ENCODE data around the gene TIMP2.

The TIMP2 gene

DNA sequence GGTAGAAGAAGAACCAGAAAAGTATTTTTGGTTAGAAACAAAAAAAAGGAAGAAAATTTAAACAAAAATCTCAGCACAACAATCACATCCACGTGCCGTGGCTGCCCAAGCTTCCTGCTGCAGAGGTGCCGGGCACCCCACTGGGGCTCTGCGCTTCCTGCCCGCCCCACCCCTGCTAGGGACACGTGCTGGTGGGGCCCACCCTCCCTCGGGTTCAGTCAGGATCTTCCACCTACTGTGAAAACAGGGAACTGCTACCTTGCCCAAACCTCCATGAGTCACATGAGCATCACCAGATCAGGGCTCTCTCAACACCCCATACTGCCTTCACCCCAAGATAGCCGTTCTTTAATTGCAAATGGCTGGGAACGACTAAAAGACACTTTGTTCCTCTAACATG, 118.7 kb downstream of the TIMP2 start:
- no peak for TF ChIP-seq GATA2 (IDR thresholded peaks at IDR 0.05; ENCODE audit: low read depth, low read length)
- no peak for TF ChIP-seq GATA3 (IDR thresholded peaks at IDR 0.05; ENCODE audit: low read depth, low read length)

DNA sequence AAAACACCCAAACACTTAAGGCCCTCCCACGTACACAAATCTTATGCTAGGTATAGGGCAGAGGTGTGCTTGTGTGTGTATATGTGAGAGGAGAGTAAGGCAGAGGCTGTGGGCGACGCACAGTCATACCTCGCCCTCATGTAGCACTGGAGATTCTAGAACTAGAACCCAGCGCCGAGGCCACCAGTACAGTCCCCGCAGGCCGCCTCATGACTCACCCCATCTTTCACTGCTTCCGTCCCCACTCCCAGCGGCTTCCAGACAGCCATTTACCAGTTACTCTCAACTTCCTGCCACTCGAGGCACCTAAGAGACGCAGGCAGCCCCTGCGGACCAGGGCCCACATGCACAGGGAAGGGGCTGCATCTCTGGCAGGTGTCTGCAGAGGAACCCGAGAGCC, 119.9 kb downstream of the TIMP2 start:
- TF ChIP-seq GATA2 (IDR thresholded peaks at IDR 0.05; ENCODE audit: low read depth, low read length), result no peak
- no peak for TF ChIP-seq GATA3 (IDR thresholded peaks at IDR 0.05; ENCODE audit: low read depth, low read length)

DNA sequence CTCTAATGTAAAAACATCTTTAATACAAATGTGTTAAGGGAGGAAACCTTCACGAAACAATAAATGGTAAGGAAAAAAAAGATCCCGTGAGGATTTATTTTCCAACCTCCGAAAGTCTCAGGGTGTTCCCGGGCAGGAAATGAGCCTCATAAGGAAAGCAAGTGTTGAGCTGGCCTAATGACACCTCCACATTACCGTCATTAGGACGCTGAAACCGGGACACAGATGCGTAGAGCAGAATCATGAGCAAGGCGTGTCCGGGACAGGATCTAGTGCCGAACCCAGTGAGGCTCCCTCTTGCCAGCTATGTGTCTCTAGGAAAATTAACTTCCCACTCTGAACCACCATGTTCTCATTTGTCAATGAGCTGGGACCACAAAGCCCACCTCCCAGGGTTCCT, 120.4 kb downstream of the TIMP2 start:
- TF ChIP-seq GATA2 (IDR thresholded peaks at IDR 0.05; ENCODE audit: low read depth, low read length) (no peak), GATA3 (IDR thresholded peaks at IDR 0.05; ENCODE audit: low read depth, low read length) (no peak)

DNA sequence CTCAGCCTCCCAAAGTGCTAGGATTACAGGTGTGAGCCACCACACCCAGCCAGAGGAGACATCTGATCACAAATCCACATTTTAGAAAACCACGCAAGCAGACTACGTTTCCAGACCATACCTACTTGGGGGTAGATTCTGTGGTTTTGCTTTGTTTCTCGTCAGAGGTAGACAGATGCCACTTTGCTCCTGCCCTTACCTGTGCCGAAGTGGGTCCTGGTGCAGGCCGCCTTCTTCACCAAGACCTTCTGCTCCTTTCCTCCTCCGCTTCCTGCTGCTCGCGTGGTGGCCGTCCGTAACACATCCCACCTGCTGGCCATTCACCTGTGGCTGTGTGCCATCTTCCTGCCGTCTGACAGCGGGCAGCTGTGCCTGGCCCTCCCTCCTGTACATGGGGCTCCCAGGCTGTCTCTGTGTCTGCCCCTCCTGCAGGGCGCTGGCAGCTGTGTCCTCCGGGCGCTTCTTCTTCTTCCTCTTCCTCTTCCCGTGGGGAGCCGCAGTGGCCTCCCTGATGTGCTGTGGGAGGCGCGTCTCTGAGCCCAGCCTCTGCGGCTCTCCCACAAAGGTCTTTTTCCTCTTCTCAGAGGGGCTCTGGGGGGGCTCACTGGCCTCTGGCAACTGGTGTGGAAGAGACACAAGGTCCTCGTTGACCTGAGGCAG, 121.9 kb downstream of the TIMP2 start:
- TF ChIP-seq GATA2 (IDR thresholded peaks at IDR 0.05; ENCODE audit: low read depth, low read length) (no peak), GATA3 (IDR thresholded peaks at IDR 0.05; ENCODE audit: low read depth, low read length) (no peak)
